Measurements from ENCODE around the gene UAP1.

UAP1 gene

GRCh38 chr1:162619076-162619475 lies 57.6 kb downstream of the UAP1 start:
- DNase-seq: no peak

- DNase-seq: no peak
These were observed 59.7 kb downstream of the UAP1 start for GRCh38 chr1:162621256-162621655.

- DNase-seq: no peak
These were observed 64.2 kb downstream of the UAP1 start for GRCh38 chr1:162625679-162626078.

- no peak for DNase-seq
These were observed 64.6 kb downstream of the UAP1 start for GRCh38 chr1:162626094-162626493.

GRCh38 chr1:162626761-162627160 lies 65.2 kb downstream of the UAP1 start:
- DNase-seq: no peak

- no peak for DNase-seq
These were observed 66.3 kb downstream of the UAP1 start for GRCh38 chr1:162627662-162628296.

GRCh38 chr1:162629077-162629627 lies 67.6 kb downstream of the UAP1 start:
- no peak for DNase-seq

GRCh38 chr1:162629651-162630050 lies 68.1 kb downstream of the UAP1 start:
- no peak for DNase-seq

- no peak for DNase-seq
These were observed 70.1 kb downstream of the UAP1 start for GRCh38 chr1:162631546-162632191.

GRCh38 chr1:162632217-162632666 lies 70.7 kb downstream of the UAP1 start, which contains the start of gene DDR2:
TSS of gene DDR2 (plus strand) at chr1:162632464. CDS start at chr1:162719064, 86,600 bp downstream.
- no peak for DNase-seq

GRCh38 chr1:162632698-162633080 lies 71.2 kb downstream of the UAP1 start:
- DNase-seq: no peak

GRCh38 chr1:162633081-162633762 lies 71.7 kb downstream of the UAP1 start:
- no peak for DNase-seq

GRCh38 chr1:162635418-162635817 lies 73.9 kb downstream of the UAP1 start:
- DNase-seq: no peak

- DNase-seq: no peak
These were observed 78.2 kb downstream of the UAP1 start for GRCh38 chr1:162639718-162640117.

GRCh38 chr1:162641114-162641513 lies 79.6 kb downstream of the UAP1 start:
- no peak for DNase-seq

GRCh38 chr1:162644986-162645314 lies 83.4 kb downstream of the UAP1 start:
- no peak for DNase-seq

GRCh38 chr1:162645666-162646065 lies 84.1 kb downstream of the UAP1 start:
- DNase-seq: no peak

GRCh38 chr1:162649583-162649982 lies 88.1 kb downstream of the UAP1 start:
- DNase-seq: no peak

All from CD4-positive, alpha-beta T cell treated with Interleukin-6 for 4 hours (primary cell).